GM20431 (cell line): ENCODE measurements around the gene ZNF583.

Experiments used
- in situ Hi-C: fragments of 300-500 bp; cut with MseI, MboI; formaldehyde crosslinking; loops from one replicate; pipeline ENCODE4 v1.15.0; 2020; ENCODE audit warnings: low sequenced_read_pairs; ENCODE audit not compliant: unreplicated experiment

ZNF583 gene

DNA sequence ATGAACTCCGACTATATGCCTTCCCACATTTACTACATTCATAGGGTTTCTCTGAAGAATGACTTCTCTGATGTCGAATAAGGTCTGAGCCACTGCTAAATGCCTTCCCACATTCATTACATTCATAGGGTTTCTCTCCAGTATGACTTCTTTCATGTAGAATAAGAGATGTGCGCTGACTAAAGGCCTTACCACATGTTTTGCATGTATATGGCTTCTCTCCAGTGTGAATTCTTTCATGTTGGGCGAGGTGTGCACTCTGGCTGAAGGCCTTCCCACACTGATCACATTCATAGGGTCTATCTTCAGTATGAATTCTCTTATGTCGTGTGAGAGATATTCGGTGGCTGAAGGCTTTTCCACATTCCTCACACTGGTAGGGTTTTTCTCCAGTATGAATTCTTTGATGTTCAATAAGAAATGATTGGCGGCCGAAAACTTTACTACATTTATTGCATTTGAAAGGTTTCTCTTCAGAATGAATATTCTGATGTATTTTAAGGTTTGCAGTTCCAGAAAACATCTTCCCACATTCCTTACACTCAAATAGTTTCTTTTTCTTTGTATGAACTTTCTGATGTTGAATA, 37.2 kb downstream of the ZNF583 start:
- in situ Hi-C loops, result no loop called here

DNA sequence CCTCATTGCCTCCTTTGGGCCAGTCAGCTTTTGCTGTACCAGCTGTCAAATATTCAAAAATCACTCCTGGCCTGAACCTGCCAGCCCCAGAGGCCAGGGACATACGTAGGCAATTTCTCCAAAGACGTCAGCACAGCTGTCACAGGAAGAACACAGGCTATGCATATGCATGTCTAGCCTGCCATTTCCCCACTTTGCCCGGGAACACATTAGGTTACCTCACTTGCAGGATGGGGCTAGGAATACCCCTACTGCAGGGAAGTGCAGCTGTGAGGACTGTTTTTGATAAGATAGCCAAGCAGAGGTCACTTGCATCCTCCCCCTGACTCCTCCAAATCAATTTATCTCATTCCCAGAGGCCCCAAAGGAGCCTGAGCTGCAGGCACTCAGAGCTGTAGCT, 70.2 kb downstream of the ZNF583 start:
- in situ Hi-C loops, result no loop called here

DNA sequence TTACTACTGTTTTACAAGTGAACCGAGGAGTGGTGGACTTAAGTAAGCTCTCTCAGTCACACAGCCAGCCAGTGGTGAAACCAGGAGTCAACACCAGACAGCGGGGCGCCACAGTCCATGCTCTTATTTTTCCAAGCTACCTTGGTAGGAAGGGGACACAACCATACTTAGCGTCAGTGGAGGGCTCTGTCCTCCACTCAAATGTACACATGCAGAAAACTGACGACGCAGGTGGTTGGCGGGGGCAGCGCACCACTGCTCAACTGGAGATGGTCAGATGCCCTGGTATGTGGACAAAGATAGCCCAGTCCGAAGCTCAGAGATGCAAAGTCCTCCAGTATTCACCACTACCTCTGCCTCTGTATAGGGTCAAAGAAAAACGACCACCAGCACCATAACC, 72.0 kb downstream of the ZNF583 start:
- in situ Hi-C loops, result no loop called here
